DND-41 (cell line): Measurements from ENCODE around the gene XYLT1.

Experiments
- ATAC-seq: fragments of 200-7000 bp; cut with Tn5 transposase; 3 replicates; pipeline ENCODE4 v1.9.1; 2021; ENCODE audit warnings: low read depth; ENCODE audit not compliant: insufficient read depth
- DNase-seq: peaks from one replicate; pipeline ENCODE4 v3.0.0-alpha.2; 2020
- H2AFZ ChIP-seq: 2 replicates; pipeline ENCODE4 v1.6.0; 2012; ENCODE audit warnings: low read depth, low read length
- H3K27ac ChIP-seq: 2 replicates; pipeline ENCODE4 v1.5.1; 2012; ENCODE audit warnings: low read length, inconsistent platforms
- H3K27me3 ChIP-seq: fragments of 200-600 bp; sonication (generic); 2 replicates; pipeline ENCODE4 v1.6.0; 2012; ENCODE audit warnings: low read length, mild to moderate bottlenecking, inconsistent platforms; ENCODE audit not compliant: insufficient read depth, poor library complexity
- H3K36me3 ChIP-seq: 2 replicates; pipeline ENCODE4 v1.5.1; 2012; ENCODE audit warnings: low read length, inconsistent platforms; ENCODE audit not compliant: insufficient read depth
- H3K4me1 ChIP-seq: 2 replicates; pipeline ENCODE4 v1.5.1; 2012; ENCODE audit warnings: mild to moderate bottlenecking, low read length; ENCODE audit not compliant: insufficient read depth
- H3K4me2 ChIP-seq: 2 replicates; pipeline ENCODE4 v1.6.0; 2012; ENCODE audit warnings: mild to moderate bottlenecking, moderate library complexity, low read length, inconsistent platforms; ENCODE audit not compliant: insufficient read depth
- H3K4me3 ChIP-seq, 2 experiments: fragments of 200-600 bp in 1 of 2; shearing (Covaris generic) in 1 of 2; 2 replicates each; pipeline ENCODE4 v1.5.1; 2012 to 2016; ENCODE audit warnings: inconsistent platforms in 2 of 2, low read length in 2 of 2, mild to moderate bottlenecking in 2 of 2, low read depth in 1 of 2, moderate library complexity in 1 of 2
- H3K79me2 ChIP-seq: 2 replicates; pipeline ENCODE4 v1.6.0; 2012; ENCODE audit warnings: low read length, inconsistent platforms; ENCODE audit not compliant: insufficient read depth
- H3K9ac ChIP-seq: 2 replicates; pipeline ENCODE4 v1.6.0; 2012; ENCODE audit warnings: low read depth, mild to moderate bottlenecking, inconsistent platforms, low read length, moderate library complexity
- H3K9me3 ChIP-seq: 2 replicates; pipeline ENCODE4 v1.5.1; 2012; ENCODE audit warnings: low read length, moderate library complexity, mild to moderate bottlenecking, inconsistent platforms; ENCODE audit not compliant: insufficient read depth, severe bottlenecking
- H4K20me1 ChIP-seq: 2 replicates; pipeline ENCODE4 v1.6.0; 2012; ENCODE audit warnings: low read length; ENCODE audit not compliant: insufficient read depth
- CTCF ChIP-seq: IDR thresholded peaks from 2 replicates; pipeline ENCODE4 v1.5.1; 2012; ENCODE audit warnings: borderline replicate concordance, low read length, moderate library complexity, mild to moderate bottlenecking; ENCODE audit not compliant: poor library complexity, severe bottlenecking; ENCODE audit errors: extremely low read depth
- EZH2 ChIP-seq: IDR thresholded peaks from 3 replicates; pipeline ENCODE4 v1.6.1; 2012; ENCODE audit warnings: borderline replicate concordance, low read depth, mild to moderate bottlenecking, moderate library complexity, low read length, inconsistent platforms; ENCODE audit not compliant: severe bottlenecking

XYLT1 gene

GRCh38 chr16:17184026-17184425 lies 286.7 kb downstream of the XYLT1 start:
- no peaks in the 10 kb centered on the region for H3K79me2 ChIP-seq
- H3K4me3 ChIP-seq, result no peak overlapping the region
- no peak overlapping the region for H2AFZ ChIP-seq
- no peaks in the 10 kb centered on the region for H3K9me3 ChIP-seq
- TF ChIP-seq EZH2 (no peak), CTCF (no peak)
- DNase-seq (no peak), ATAC-seq (no peak)
- no peak overlapping the region for H3K27ac ChIP-seq
- H3K4me2 ChIP-seq, result no peak overlapping the region
- no peaks in the 10 kb centered on the region for H3K27me3 ChIP-seq
- H3K9ac ChIP-seq, result no peak overlapping the region
- no peaks in the 10 kb centered on the region for H3K36me3 ChIP-seq
- H4K20me1 ChIP-seq, result no peaks in the 10 kb centered on the region
- H3K4me1 ChIP-seq, result no peaks in the 10 kb centered on the region

- Histone ChIP-seq H3K9me3 (no peaks in the 10 kb centered on the region), H3K4me3 (no peak overlapping the region), H3K9ac (no peak overlapping the region), H3K4me2 (no peak overlapping the region), H2AFZ (no peak overlapping the region), H3K4me1 (no peaks in the 10 kb centered on the region), H3K27ac (no peak overlapping the region), H3K27me3 (no peaks in the 10 kb centered on the region), H3K36me3 (no peaks in the 10 kb centered on the region), H4K20me1 (no peaks in the 10 kb centered on the region), H3K79me2 (no peaks in the 10 kb centered on the region)
- DNase-seq (no peak), ATAC-seq (no peak)
- TF ChIP-seq CTCF (no peak), EZH2 (no peak)
Observed at GRCh38 chr16:17177959-17178905, 292.5 kb downstream of the XYLT1 start.

- ATAC-seq, result no peak
- no peaks in the 10 kb centered on the region for H3K79me2 ChIP-seq
- H3K4me3 ChIP-seq, result no peak overlapping the region
- no peaks in the 10 kb centered on the region for H3K4me1 ChIP-seq
- H3K36me3 ChIP-seq, result no peaks in the 10 kb centered on the region
- no peak overlapping the region for H3K4me2 ChIP-seq
- no peak for DNase-seq
- no peaks in the 10 kb centered on the region for H4K20me1 ChIP-seq
- no peaks in the 10 kb centered on the region for H3K27me3 ChIP-seq
- H3K9ac ChIP-seq, result no peak overlapping the region
- no peak overlapping the region for H2AFZ ChIP-seq
- no peak overlapping the region for H3K27ac ChIP-seq
- H3K9me3 ChIP-seq, result no peaks in the 10 kb centered on the region
- no peak for TF ChIP-seq CTCF
- no peak for TF ChIP-seq EZH2
Observed at GRCh38 chr16:17177242-17177958, 293.4 kb downstream of the XYLT1 start.
